HuH-7.5 (cell line): ENCODE data around the gene DDX31.
"Not testable (repeated sequence)": the region's sequence is repeated elsewhere in the genome, so short reads cannot be mapped to it uniquely, and the experiment has no call there.

Experiments used
- DNase-seq: peaks from one replicate; pipeline ENCODE4 v3.0.0; 2011; ENCODE audit warnings: low spot score

Gene DDX31

DNA sequence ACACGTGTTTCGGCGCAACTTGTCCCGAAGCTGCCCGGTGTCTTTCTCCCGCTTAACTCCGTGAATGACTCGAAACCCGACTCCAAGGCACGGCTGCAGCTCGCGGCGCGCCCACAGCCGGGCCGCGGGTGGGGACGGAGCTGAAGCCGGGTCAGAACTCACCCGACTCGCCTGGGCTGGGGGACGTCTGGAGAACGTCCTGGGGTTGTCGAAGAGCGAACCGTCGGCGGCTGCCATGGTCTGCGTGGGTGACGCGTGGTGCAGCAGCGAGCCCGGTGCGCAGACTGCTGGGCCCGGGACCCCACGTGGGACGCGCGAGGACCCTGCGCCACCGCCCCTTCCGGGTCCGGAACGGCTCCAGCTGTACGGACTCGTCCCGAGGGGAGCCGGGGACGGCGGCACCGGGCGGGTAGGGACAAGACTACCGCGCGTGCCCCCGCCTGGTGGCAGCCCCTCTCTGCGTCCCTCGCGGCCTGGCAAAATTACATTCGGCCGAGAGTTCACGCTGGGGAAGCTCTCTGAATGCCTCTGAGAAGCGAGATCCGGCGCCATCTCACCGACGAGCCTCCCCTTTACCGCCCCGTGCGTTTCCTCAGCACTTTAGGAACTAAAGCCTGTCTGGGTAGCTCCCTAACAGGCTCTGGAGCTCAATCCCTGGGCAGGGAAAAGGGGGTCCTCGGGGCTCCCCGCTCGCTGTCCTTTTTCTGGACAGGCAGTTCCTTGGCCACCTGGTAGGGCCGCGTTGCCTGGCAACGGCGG, at the start of gene DDX31:
Gene DDX31, minus strand, starts transcription at position 286 of the 759 bp plus-strand sequence. Its CDS starts 49 bp downstream, at position 237.
- peak; percentile 86 for DNase-seq

DNA sequence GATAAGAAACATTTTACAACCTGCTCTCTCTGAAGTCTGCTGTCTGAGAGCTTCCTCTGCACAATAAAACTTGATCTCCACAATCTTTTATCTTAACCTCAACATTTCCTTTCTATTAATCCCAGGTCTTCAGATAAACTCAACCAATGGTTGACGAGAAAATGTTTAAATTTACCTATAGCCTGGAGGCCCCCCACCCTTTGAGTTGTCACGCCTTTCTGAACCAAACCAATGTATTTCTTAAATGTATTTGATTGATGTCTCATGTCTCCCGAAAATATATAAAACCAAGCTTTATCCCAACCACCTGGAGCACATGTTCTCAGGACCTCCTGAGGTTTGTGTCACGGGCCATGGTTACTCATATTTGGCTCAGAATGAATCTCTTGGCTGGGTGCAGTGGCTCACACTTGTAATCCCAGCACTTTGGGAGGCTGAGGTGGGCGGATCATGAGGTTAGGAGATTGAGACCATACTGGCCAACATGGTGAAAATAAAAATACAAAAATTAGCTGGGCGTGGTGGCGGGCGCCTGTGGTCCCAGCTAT, 48.7 kb upstream of the DDX31 start:
- DNase-seq: not testable (repeated sequence)

- DNase-seq: no peak
Measured at GRCh38 chr9:132717326-132717945, 47.7 kb upstream of the DDX31 start.

DNA sequence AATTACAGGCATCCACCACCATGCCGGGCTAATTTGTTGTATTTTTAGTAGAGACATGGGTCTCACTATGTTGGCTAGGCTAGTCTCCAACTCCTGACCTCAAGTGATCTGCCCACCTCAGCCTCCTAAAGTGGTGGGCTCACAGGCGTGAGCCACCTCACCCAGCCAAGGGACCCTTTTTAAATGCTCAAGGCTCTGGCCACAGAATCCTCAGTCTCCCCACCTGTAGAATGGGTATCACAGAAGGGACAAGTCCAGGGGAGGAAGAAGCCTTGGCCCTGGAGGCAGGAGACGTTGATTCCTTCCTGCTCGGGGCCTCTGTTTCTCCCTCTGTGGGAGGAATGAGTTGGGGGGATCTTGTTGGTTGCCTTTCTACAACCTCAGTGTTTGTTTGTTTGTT, 46.2 kb upstream of the DDX31 start:
- no peak for DNase-seq

GRCh38 chr9:132712753-132713152, 43.0 kb upstream of the DDX31 start:
- no peak for DNase-seq

GRCh38 chr9:132711846-132712245, 42.1 kb upstream of the DDX31 start:
- DNase-seq: no peak

GRCh38 chr9:132711152-132711551, 41.4 kb upstream of the DDX31 start:
- DNase-seq: not testable (repeated sequence)

DNA sequence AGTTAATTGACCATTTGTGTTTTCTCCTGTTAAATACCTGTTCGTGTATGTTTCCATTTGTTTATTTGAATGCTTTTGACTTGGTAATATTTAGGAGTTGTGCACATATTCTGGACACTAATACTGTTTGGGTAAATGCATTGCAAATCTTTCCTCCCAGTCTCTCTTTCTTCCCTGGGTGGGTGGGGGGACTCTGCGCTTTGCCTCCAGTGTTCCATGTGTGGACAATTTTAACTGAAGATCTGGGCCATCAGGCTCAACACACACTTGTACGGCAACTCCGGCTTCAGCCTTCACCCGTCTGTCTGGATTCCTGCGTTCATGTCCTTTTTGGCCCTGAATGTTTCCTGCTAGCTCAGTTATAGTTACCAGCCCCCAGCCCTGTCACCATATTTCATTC, 40.5 kb upstream of the DDX31 start:
- no peak for DNase-seq

DNA sequence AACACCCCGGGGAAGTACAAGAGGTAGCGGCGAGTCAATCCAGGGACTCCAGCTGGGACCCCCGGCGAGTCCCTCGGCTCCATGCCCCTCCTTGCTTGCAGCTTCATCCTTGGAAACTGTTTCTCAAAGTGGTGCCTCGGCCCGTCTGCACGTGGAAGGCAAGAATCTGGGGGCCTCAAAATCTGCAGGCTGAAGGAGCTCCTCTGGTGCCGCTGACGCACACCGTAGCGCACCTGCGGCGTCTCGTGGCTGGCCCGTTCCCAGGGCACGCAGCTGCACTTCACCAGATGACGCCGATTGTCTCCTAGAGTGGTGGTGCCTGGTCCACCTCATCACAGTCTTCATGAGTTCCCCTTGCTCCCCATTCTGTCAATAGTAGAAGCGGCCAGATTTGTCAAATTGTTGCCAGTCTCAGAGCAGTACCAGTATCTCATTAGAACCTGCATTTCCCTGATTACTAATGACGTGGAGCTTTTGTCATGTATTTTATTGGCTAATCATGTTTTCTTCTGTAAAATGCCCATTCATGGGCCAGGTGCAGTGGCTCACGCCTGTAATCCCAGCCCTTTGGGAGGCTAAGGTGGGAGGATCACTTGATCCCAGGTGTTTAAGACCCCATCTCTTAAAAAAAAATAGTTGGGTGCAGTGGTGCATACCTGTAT, 39.1 kb upstream of the DDX31 start:
- no peak for DNase-seq

DNA sequence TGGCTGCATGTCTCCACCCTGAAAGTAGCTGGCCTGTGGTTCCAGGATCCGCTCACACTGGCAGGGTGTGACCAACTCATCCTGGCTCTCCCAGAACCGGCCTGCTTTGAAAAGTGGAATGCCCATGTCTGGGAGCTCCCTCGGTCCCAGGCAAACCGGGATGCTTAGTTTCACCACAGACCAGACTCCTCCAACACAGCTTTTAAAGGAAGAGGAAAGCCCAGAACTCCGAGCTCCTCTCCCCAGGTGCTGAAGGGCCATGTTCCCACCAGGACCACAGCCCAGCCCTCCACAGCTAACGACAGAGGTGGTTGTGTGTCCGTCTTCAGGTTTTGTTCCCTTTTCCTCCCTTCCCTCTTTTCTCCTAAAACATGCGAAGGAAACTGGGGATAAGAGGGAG, 38.5 kb upstream of the DDX31 start:
- DNase-seq: no peak

DNA sequence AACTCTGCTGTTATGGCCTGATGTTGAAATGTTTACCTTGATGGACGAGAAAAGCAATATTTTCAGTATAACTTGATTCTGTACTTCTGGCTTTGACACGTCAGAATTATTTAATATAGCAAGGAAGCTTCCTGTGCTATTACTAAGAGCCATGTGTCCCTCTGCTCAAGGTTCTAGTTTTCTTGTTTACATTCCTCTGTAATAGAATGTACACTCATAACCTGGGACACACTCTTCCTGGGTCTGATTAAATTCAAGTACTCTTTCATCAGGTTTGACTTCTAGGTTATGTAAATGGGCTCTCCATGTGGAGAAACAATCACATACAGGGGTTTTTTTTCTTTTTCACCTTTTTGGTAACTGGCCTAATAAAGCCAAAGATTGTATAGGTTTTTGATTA, 33.6 kb upstream of the DDX31 start:
- DNase-seq: no peak

DNA sequence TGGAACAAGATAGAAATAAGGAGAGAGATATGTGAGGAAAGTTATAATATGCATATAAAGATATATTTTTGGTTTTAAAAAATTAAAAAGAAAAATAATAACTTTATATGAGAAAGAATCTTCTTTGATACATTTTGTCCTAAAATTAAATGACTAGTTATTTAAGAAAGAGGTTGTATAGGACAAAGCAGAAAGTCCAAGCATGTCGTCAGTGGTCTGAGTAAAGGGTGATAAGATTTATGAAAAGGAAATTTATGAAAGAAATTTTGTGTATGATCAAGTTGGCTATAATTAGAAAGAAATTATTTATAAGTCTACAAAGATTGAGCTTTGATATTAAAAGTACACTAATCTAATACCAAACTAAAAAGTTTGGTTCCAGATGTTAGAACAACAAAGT, 32.5 kb upstream of the DDX31 start:
- no peak for DNase-seq

GRCh38 chr9:132699956-132700355, 30.2 kb upstream of the DDX31 start:
- no peak for DNase-seq

DNA sequence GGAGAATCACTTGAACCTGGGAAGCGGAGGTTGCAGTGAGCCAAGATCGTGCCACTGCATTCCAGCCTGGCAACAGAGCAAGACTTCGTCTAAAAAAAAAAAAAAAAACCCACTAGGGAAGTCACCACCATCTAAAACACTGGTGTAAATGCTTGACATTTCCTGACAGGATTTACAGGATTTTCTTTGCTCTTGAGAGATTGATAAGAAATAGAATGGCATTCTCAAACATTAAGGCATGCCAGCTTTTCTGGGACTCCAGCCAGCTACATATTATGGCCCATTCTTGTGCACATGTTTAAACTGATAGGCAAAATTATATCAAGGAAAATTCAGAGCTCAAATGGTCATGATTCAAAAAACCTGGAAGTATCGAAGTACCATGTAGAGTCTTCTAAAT, 29.2 kb upstream of the DDX31 start:
- DNase-seq: no peak

- no peak for DNase-seq
Measured at GRCh38 chr9:132697230-132697629, 27.4 kb upstream of the DDX31 start.

- no peak for DNase-seq
Measured at GRCh38 chr9:132694144-132694543, 24.4 kb upstream of the DDX31 start.

GRCh38 chr9:132690696-132691095, 20.9 kb upstream of the DDX31 start:
- DNase-seq: no peak

GRCh38 chr9:132683873-132684272, 14.1 kb upstream of the DDX31 start:
- DNase-seq: no peak

DNA sequence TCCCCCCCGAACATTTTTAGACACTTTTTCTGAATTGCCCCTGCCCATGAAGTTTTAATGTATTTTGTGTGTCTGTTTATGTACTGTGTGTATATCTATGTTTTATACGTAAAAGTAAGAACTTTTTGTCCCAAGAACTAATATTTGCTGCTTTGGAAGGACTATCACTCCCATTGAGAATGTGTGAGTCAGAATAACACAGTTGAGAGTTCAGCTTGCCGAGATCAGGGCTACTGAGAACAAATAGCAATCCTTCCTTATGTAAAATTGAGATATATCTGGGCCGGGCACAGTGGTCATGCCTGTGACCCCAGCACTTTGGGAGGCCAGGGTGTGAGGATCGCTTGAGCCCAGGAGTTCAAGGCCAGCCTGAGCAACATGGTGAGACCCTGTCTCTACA, 11.8 kb upstream of the DDX31 start:
- DNase-seq: no peak

GRCh38 chr9:132679946-132680625, 10.3 kb upstream of the DDX31 start:
- DNase-seq: no peak

DNA sequence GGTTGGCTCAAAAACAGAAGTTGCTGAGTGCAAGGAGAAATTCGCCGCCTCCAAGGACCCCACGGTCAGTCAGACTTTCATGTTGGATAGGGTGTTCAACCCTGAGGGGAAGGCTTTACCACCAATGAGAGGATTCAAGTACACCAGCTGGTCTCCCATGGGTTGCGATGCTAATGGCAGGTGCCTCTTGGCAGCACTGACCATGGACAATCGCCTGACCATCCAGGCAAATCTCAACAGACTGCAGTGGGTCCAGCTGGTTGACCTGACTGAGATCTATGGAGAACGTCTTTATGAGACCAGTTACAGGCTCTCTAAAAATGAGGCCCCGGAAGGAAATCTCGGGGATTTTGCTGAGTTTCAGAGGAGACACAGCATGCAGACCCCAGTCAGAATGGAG, 8.2 kb upstream of the DDX31 start:
- no peak for DNase-seq

DNA sequence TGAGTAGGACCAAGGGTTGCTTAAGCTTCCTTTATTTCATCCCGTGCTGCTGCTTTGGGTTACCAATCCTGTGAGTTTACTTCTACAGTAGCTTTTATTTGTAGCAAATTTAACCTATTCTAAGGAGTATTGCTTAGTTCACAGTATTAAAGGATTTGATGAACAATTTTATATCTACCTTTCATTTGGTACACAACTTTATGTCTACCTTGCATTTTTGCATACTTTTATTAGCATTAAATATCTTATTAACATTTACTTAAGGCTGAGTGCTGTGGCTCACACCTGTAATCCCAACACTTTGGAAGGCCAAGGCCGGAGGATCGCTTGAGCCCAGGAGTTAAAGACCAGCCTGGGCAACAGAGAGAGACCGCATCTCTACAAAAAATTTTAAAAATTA, 4.7 kb upstream of the DDX31 start:
- no peak for DNase-seq
